ENCODE measurements around the gene CD209. TPM values are rescaled to one million over a fixed set of nuclear protein-coding genes. Genes with fewer than 3 reads are reported as not detected.

Gene CD209
- total and polyA plus RNA-seq, 2 donors, result 5.3 to 6.2 TPM

- 56% methylated on average over 20 of the region's 20 CpGs for WGBS
- Histone ChIP-seq H3K36me3 (ENCODE audit: insufficient read depth) (no peaks in the 10 kb centered on the region), H3K27ac (ENCODE audit: low read depth) (no peak within 1 kb of the TSS), H3K4me3 (ENCODE audit: low read depth, low read length) (no peak within 1 kb of the TSS), H3K4me1 (ENCODE audit: insufficient read depth) (no peaks in the 10 kb centered on the region)
- no peak for DNase-seq (ENCODE audit: extremely low spot score)
Measured at GRCh38 chr19:7701654-7702457, 45.5 kb downstream of the CD209 start, which contains the start of gene FCER2. Gene FCER2, minus strand, starts transcription at chr19:7702131. Its CDS starts 2,371 bp downstream, at chr19:7699760.

- Histone ChIP-seq H3K4me1 (ENCODE audit: insufficient read depth) (no peaks in the 10 kb centered on the region), H3K36me3 (ENCODE audit: insufficient read depth) (no peaks in the 10 kb centered on the region), H3K4me3 (ENCODE audit: low read depth, low read length) (no peak overlapping the region), H3K27ac (ENCODE audit: low read depth) (no peak overlapping the region)
- 91% methylated on average over 12 of the region's 12 CpGs for WGBS
- DNase-seq (ENCODE audit: extremely low spot score), result no peak
Measured at GRCh38 chr19:7701049-7701653, 46.2 kb downstream of the CD209 start.

- Histone ChIP-seq H3K4me1 (ENCODE audit: insufficient read depth) (no peaks in the 10 kb centered on the region), H3K36me3 (ENCODE audit: insufficient read depth) (no peaks in the 10 kb centered on the region), H3K4me3 (ENCODE audit: low read depth, low read length) (no peak overlapping the region), H3K27ac (ENCODE audit: low read depth) (no peak overlapping the region)
- 62% methylated on average over 15 of the region's 15 CpGs for WGBS
- DNase-seq (ENCODE audit: extremely low spot score), result no peak
Measured at GRCh38 chr19:7699417-7700401, 47.6 kb downstream of the CD209 start.

GRCh38 chr19:7699003-7699402 lies 48.3 kb downstream of the CD209 start:
- WGBS, result 51% methylated on average over 2 of the region's 2 CpGs
- Histone ChIP-seq H3K36me3 (ENCODE audit: insufficient read depth) (no peaks in the 10 kb centered on the region), H3K27ac (ENCODE audit: low read depth) (no peak overlapping the region), H3K4me1 (ENCODE audit: insufficient read depth) (no peaks in the 10 kb centered on the region), H3K4me3 (ENCODE audit: low read depth, low read length) (no peak overlapping the region)
- no peak for DNase-seq (ENCODE audit: extremely low spot score)

GRCh38 chr19:7698583-7698982 lies 48.8 kb downstream of the CD209 start:
- Histone ChIP-seq H3K36me3 (ENCODE audit: insufficient read depth) (no peaks in the 10 kb centered on the region), H3K27ac (ENCODE audit: low read depth) (no peak overlapping the region), H3K4me1 (ENCODE audit: insufficient read depth) (no peaks in the 10 kb centered on the region), H3K4me3 (ENCODE audit: low read depth, low read length) (no peak overlapping the region)
- DNase-seq (ENCODE audit: extremely low spot score), result no peak
- WGBS, result 29% methylated on average over 11 of the region's 11 CpGs

GRCh38 chr19:7697721-7698287 lies 49.5 kb downstream of the CD209 start:
- no peak overlapping the region for H3K27ac ChIP-seq (ENCODE audit: low read depth)
- WGBS, result 82% methylated on average over 10 of the region's 10 CpGs
- H3K4me3 ChIP-seq (ENCODE audit: low read depth, low read length), result no peak overlapping the region
- no peak for DNase-seq (ENCODE audit: extremely low spot score)
- H3K4me1 ChIP-seq (ENCODE audit: insufficient read depth), result no peaks in the 10 kb centered on the region
- no peaks in the 10 kb centered on the region for H3K36me3 ChIP-seq (ENCODE audit: insufficient read depth)

GRCh38 chr19:7694499-7694898 lies 52.8 kb downstream of the CD209 start:
- DNase-seq (ENCODE audit: extremely low spot score), result no peak
- 48% methylated on average over 4 of the region's 4 CpGs for WGBS
- H3K4me3 ChIP-seq (ENCODE audit: low read depth, low read length), result no peak overlapping the region
- H3K36me3 ChIP-seq (ENCODE audit: insufficient read depth), result no peaks in the 10 kb centered on the region
- no peak overlapping the region for H3K27ac ChIP-seq (ENCODE audit: low read depth)
- no peaks in the 10 kb centered on the region for H3K4me1 ChIP-seq (ENCODE audit: insufficient read depth)

GRCh38 chr19:7692417-7693088 lies 54.8 kb downstream of the CD209 start:
- Histone ChIP-seq H3K4me1 (ENCODE audit: insufficient read depth) (no peaks in the 10 kb centered on the region), H3K27ac (ENCODE audit: low read depth) (no peak overlapping the region), H3K4me3 (ENCODE audit: low read depth, low read length) (no peak overlapping the region), H3K36me3 (ENCODE audit: insufficient read depth) (no peaks in the 10 kb centered on the region)
- no peak for DNase-seq (ENCODE audit: extremely low spot score)
- 73% methylated on average over 13 of the region's 13 CpGs for WGBS

GRCh38 chr19:7691497-7691896 lies 55.8 kb downstream of the CD209 start:
- Histone ChIP-seq H3K27ac (ENCODE audit: low read depth) (no peak overlapping the region), H3K4me3 (ENCODE audit: low read depth, low read length) (no peak overlapping the region), H3K4me1 (ENCODE audit: insufficient read depth) (no peaks in the 10 kb centered on the region), H3K36me3 (ENCODE audit: insufficient read depth) (no peaks in the 10 kb centered on the region)
- no peak for DNase-seq (ENCODE audit: extremely low spot score)

- H3K4me3 ChIP-seq (ENCODE audit: low read depth, low read length), result no peak overlapping the region
- 84% methylated on average over 8 of the region's 8 CpGs for WGBS
- H3K36me3 ChIP-seq (ENCODE audit: insufficient read depth), result no peaks in the 10 kb centered on the region
- no peak overlapping the region for H3K27ac ChIP-seq (ENCODE audit: low read depth)
- DNase-seq (ENCODE audit: extremely low spot score), result no peak
- no peaks in the 10 kb centered on the region for H3K4me1 ChIP-seq (ENCODE audit: insufficient read depth)
Measured at GRCh38 chr19:7690779-7691258, 56.5 kb downstream of the CD209 start.

Data from urinary bladder (tissue), 4 donors.